BE2C (cell line): Measurements from ENCODE around the gene CMIP.

ENCODE experiments used
- DNase-seq: peaks from one replicate; pipeline ENCODE4 v3.0.0-alpha.2; 2020
- H3K27me3 ChIP-seq: fragments of 250-450 bp; sonication (Bioruptor Pico); 2 replicates; pipeline ENCODE4 v1.5.1; 2020; ENCODE audit warnings: mild to moderate bottlenecking
- H3K36me3 ChIP-seq: fragments of 250-450 bp; sonication (Bioruptor Pico); 2 replicates; pipeline ENCODE4 v1.5.1; 2020; ENCODE audit warnings: mild to moderate bottlenecking
- H3K4me1 ChIP-seq: fragments of 250-450 bp; sonication (Bioruptor Pico); 2 replicates; pipeline ENCODE4 v1.5.1; 2020
- H3K4me3 ChIP-seq: 2 replicates; pipeline ENCODE4 v1.5.1; 2011; ENCODE audit warnings: low read depth, low read length
- H3K9me3 ChIP-seq: fragments of 250-450 bp; sonication (Bioruptor Pico); 2 replicates; pipeline ENCODE4 v1.5.1; 2020
- CTCF ChIP-seq: IDR thresholded peaks from 2 replicates; pipeline ENCODE4 v1.5.1; 2012; ENCODE audit warnings: mild to moderate bottlenecking, low read depth, low read length

CMIP gene

GRCh38 chr16:81680444-81681275 is 236.1 kb downstream of the CMIP start:
- no peak overlapping the region for H3K4me3 ChIP-seq
- no peaks in the 10 kb centered on the region for H3K27me3 ChIP-seq
- no peaks in the 10 kb centered on the region for H3K36me3 ChIP-seq
- H3K9me3 ChIP-seq = no peaks in the 10 kb centered on the region
- H3K4me1 ChIP-seq = no peaks in the 10 kb centered on the region
- TF ChIP-seq CTCF = no peak
- no peak for DNase-seq

GRCh38 chr16:81681311-81681710 is 236.7 kb downstream of the CMIP start:
- Histone ChIP-seq H3K4me1 (no peaks in the 10 kb centered on the region), H3K9me3 (no peaks in the 10 kb centered on the region), H3K36me3 (no peaks in the 10 kb centered on the region), H3K27me3 (no peaks in the 10 kb centered on the region), H3K4me3 (no peak overlapping the region)
- no peak for TF ChIP-seq CTCF
- no peak for DNase-seq

GRCh38 chr16:81684242-81684837 is 239.7 kb downstream of the CMIP start:
- DNase-seq = no peak
- no peaks in the 10 kb centered on the region for H3K27me3 ChIP-seq
- no peaks in the 10 kb centered on the region for H3K36me3 ChIP-seq
- no peak for TF ChIP-seq CTCF
- H3K4me3 ChIP-seq = no peak overlapping the region
- no peaks in the 10 kb centered on the region for H3K4me1 ChIP-seq
- no peaks in the 10 kb centered on the region; the same call in 1 of the 2 replicates for H3K9me3 ChIP-seq

- TF ChIP-seq CTCF = no peak
- Histone ChIP-seq H3K4me3 (no peak overlapping the region), H3K4me1 (no peaks in the 10 kb centered on the region), H3K27me3 (no peaks in the 10 kb centered on the region), H3K36me3 (no peaks in the 10 kb centered on the region), H3K9me3 (no peaks in the 10 kb centered on the region; the same call in 1 of the 2 replicates)
- no peak for DNase-seq
Measured at GRCh38 chr16:81684901-81685300, 240.3 kb downstream of the CMIP start.

- Histone ChIP-seq H3K9me3 (no peaks in the 10 kb centered on the region; the same call in 1 of the 2 replicates), H3K36me3 (no peaks in the 10 kb centered on the region), H3K4me1 (no peaks in the 10 kb centered on the region), H3K4me3 (no peak overlapping the region), H3K27me3 (no peaks in the 10 kb centered on the region)
- DNase-seq = no peak
- no peak for TF ChIP-seq CTCF
Measured at GRCh38 chr16:81686391-81687130, 242.0 kb downstream of the CMIP start.
